HS-27A (cell line): ENCODE results near the gene FADD.
"Not testable (repeated sequence)": the region's sequence is repeated elsewhere in the genome, so short reads cannot be mapped to it uniquely, and the experiment has no call there.

Experiments
- DNase-seq: peaks from one replicate; pipeline ENCODE4 v3.0.0-alpha.2; 2012; ENCODE audit warnings: low read depth, missing footprints

Gene FADD

GRCh38 chr11:70182266-70182665 is 20.8 kb upstream of the FADD start:
- DNase-seq = no peak

DNA sequence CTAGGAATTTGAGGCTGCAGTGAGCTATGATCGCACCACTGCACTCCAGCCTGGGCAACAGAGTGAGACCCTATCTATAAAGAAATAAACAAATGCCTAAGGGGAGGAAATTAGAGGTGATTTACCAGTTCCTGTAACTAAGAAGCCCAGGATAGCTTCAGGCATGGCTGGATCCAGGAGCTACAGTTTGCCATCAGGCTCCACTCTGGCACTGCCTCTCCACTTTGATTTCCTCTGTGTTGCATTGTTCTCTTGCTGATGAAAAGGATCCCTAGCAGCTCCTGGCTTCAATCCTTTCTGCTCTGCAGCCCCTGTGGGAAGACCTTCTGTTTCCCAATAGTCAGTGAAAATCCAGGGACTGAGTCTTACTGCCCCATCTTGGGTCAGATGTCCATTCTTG is 20.1 kb upstream of the FADD start:
- no peak for DNase-seq

DNA sequence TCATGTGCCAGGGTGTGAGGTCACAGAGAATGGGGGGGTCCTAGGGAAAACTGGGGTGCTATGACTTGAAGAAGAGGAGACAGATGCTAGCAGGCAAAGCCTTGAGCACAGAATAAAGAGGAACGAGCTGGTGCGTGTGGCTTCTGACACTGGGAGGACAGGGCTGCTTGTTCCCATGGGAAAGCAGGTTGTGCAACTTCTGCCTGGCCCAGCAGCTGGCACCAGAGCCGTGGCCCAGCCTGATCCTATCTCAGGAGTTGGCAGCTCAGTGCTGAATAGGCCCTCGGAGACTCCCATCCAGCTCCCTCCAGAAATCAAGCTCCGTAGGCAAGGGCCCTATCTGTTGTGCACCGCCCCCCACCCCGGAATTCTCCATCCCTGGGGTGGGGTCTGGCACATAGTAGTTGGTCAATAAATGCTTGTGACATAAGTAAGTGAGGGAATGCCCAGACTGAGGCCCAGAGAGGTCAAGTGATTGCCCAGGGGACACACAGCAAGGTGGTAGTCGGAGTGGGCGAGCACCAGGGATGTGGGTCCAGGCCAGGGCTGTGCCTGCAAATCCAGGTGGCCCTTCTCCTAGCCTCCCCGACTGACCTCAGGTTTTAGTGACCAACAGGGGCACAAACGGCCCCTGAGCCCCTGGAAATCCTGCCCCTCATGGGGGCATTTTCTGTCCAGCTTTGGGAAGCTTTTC is 19.5 kb upstream of the FADD start:
- no peak for DNase-seq

GRCh38 chr11:70184396-70184795 is 18.7 kb upstream of the FADD start:
- DNase-seq = no peak

GRCh38 chr11:70185348-70186055 is 17.6 kb upstream of the FADD start:
- DNase-seq = no peak

- DNase-seq = no peak
Measured at GRCh38 chr11:70186420-70186819, 16.7 kb upstream of the FADD start.

DNA sequence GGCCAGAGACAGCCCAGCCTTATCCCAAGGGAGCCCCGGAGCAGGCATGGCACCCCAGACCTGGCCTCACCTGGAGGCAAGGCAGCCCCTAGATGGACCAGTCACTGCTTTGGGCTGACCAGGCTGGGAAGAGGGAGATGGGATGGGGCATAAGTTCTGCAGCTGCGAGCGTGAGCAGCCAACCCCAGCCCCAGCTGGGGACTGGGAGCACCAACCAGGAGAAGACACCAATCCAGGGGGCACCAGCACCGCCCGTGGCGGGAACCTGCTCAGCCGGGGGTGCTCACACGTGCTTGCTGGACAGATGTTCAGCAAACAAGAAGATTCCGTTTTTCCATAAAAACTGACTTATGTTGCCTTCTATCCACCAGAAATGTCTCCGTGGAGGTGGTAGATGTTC is 16.2 kb upstream of the FADD start:
- DNase-seq = no peak

- no peak for DNase-seq
Measured at GRCh38 chr11:70187771-70188170, 15.3 kb upstream of the FADD start.

DNA sequence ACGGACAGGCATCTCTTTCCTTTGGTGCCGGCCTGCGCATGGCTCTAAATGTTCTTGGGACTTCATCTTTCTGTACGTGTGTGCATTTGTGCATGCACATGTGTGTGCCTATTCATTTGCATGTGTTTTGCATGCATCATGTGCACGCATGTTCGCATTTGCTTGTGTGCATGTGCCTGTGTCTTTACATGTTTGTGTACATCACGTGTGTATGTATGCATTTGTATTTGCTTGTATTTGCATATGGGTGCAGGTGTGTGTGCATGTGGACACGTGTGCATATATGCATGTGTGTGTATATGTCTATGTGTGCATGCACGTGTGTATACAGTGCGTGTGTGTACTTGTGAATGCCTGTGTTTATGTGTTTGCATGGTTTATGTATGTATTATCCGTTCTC is 13.5 kb upstream of the FADD start:
- no peak for DNase-seq

- peak; percentile 12 for DNase-seq
Measured at GRCh38 chr11:70191495-70192140, 11.5 kb upstream of the FADD start.

- DNase-seq = no peak
Measured at GRCh38 chr11:70192666-70193410, 10.3 kb upstream of the FADD start.

DNA sequence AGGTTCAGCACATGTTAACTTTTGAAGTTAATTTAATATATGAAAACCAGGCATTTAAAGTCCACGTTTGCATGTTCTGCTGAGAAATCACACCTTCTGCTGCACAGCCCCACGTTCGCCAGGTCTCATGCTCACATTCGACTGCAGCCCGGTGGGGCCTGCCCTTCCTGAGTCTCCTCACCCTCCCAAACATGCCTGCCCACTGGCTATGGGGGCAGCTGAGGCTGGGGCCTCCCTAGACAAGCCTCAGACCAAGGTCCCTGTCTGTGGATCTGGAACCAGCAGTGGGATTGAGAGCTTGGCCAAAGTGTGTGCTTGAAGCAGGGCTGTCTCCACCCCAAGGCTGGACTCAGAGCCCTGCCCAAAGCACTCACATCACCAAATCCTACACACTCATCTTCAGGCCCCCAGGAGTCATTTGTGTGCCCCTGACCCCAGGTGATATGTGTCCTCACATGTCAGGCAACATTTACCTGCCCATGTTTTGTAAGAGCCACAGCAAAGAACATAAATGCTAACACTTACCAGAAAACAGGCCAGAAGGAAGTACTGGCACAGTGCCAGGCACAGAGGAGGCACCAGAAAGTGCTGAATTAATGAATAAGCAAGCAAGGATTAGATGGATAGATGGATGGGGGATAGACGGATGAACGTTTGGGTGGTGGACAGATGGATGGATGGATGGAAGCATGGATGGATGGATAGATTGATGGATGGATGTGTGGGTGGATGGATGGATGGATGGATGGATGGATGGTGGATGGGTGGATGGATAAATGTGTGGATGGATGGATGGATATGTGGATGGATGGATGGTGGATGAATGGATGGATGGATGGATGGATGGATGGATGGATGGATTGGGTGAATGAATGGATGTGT is 9.4 kb upstream of the FADD start:
- DNase-seq = no peak

DNA sequence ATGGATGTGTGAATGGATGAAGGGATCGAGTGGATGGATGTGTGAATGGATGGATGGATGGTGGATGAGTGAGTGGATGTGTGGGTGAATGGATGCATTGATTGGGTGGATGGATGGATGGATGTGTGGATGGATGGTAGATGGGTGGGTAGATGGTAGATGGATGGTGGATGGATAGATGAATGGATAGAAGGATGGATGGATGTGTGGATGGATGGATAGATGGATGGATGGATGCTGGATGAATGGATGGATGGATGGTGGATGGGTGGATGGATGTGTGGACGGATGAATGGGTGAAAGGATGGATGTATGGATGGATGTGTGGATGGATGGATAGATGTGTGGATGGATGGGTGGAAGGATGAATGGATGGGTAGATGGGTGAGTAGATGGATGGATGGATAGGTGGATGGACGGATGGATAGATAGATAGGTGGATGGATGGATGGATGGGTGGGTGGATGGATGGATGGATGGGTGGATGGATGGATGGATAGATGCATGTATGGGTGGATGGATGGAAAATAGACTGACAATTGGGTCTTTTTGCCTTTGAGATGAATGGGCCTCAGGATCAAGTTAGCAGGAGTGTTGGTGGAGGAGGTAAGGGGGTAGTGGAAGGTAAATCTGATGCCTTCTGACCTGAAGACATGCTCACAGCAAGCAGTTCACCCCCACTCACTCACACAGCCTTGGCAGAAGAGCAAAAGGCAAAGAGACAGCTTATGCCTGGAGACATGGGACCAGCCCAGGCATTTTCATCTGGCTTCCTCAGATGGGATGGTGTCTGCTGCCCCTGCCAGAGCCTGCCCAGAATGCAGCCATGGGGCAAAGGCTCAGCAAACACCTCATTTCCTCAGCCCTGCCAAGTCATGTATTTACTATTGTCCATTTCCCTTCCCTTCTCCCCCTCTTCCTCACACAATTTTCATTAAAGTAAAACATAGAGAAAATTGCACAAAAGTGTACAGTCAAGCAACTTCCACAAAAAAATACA is 8.0 kb upstream of the FADD start:
- no peak for DNase-seq

DNA sequence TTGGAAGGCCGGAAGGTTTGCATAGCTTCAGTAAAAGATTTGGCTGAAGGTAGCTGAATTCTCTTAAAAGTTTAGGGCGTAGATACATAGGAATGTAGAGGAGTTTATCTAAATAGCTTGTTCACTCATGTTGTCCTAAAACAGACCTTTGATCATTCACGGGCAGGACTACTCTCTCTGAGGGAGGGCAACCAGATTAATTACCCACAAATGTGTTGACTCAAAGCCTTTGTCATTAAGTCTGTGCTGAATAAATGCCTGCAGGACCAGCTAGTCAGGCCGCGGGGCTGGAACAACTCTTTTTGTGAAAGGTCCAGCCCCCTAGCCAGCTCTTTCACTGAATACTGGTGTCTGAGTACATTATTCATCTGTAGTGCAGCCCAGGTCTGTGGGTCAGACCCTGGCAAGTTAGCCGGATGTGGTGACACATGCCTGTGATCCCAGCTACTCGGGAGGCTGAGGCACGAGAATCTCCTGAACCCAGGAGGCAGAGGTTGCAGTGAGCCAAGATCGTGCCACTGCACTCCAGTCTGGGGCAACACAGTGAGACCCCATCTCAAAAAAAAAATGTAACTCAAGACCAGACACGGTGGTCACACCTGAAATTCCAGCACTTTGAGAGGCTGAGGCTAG is 2.8 kb upstream of the FADD start:
- no peak for DNase-seq

GRCh38 chr11:70201047-70201446 is 2.0 kb upstream of the FADD start:
- DNase-seq = not testable (repeated sequence)

GRCh38 chr11:70201882-70202861 is 924 bp upstream of the FADD start:
- no peak for DNase-seq

- DNase-seq = peak; percentile 84
Measured at GRCh38 chr11:70203751-70204465, 812 bp downstream of the FADD start.

DNA sequence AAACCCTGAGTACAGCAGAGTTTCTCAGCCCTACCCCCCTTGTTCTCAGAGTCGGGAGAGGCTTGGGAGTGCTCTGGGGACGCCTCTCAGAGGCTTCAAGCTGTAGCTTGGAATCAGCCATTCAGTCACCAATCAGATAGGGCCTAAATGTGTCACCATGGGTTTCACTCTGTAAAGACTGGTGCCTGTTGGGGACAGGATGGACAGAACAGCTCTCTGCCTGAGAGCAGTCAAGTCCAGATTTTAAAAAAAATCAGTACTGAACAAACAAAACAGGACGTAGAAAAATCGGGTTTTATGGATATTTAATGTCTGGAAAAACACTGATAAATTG is 1.3 kb downstream of the FADD start:
- no peak for DNase-seq
